Fibroblast of skin of scalp (primary cell): ENCODE data around the gene ZBTB16. TPM values are rescaled to one million over a fixed set of nuclear protein-coding genes. Genes with fewer than 3 reads are reported as not detected.

Source experiments
- DNase-seq: peaks from one replicate; pipeline ENCODE4 v3.0.0-alpha.2; 2013
- polyA plus RNA-seq, 2 experiments: library from polyadenylated mRNA; unstranded; fragments of 120-200 nt; gene quantifications; one replicate each; pipeline ENCODE4 v1.2.1, GENCODE V29; 2013; ENCODE audit not compliant: insufficient read length in 2 of 2

The ZBTB16 gene
- not detected for polyA plus RNA-seq (2013, experiment 1 of 2; ENCODE audit: insufficient read length)
- 0.22 TPM for polyA plus RNA-seq (2013, experiment 2 of 2; ENCODE audit: insufficient read length)

GRCh38 chr11:114059278-114059983, at the start of gene ZBTB16:
TSS of gene ZBTB16 (plus strand) at chr11:114059711. CDS start at chr11:114063301, 3,590 bp downstream.
- DNase-seq: no peak

GRCh38 chr11:114010931-114011330, 48.6 kb upstream of the ZBTB16 start:
- DNase-seq: no peak

- no peak for DNase-seq
Observed at GRCh38 chr11:114011443-114011842, 48.1 kb upstream of the ZBTB16 start.

- no peak for DNase-seq
Observed at GRCh38 chr11:114015117-114015516, 44.4 kb upstream of the ZBTB16 start.

- no peak for DNase-seq
Observed at GRCh38 chr11:114016986-114017385, 42.5 kb upstream of the ZBTB16 start.

- no peak for DNase-seq
Observed at GRCh38 chr11:114017723-114018122, 41.8 kb upstream of the ZBTB16 start.

- no peak for DNase-seq
Observed at GRCh38 chr11:114019046-114019445, 40.5 kb upstream of the ZBTB16 start.

- DNase-seq: no peak
Observed at GRCh38 chr11:114019574-114019973, 39.9 kb upstream of the ZBTB16 start.

GRCh38 chr11:114025329-114025907, 34.1 kb upstream of the ZBTB16 start:
- no peak for DNase-seq

GRCh38 chr11:114026355-114026754, 33.2 kb upstream of the ZBTB16 start:
- peak; percentile 7 for DNase-seq

GRCh38 chr11:114027391-114027790, 32.1 kb upstream of the ZBTB16 start:
- DNase-seq: no peak

- no peak for DNase-seq
Observed at GRCh38 chr11:114027926-114028325, 31.6 kb upstream of the ZBTB16 start.

GRCh38 chr11:114031246-114031966, 28.1 kb upstream of the ZBTB16 start:
- no peak for DNase-seq

GRCh38 chr11:114031967-114032320, 27.6 kb upstream of the ZBTB16 start:
- DNase-seq: no peak

- no peak for DNase-seq
Observed at GRCh38 chr11:114033066-114033465, 26.4 kb upstream of the ZBTB16 start.

- DNase-seq: no peak
Observed at GRCh38 chr11:114033572-114033971, 25.9 kb upstream of the ZBTB16 start.

- no peak for DNase-seq
Observed at GRCh38 chr11:114034956-114035355, 24.6 kb upstream of the ZBTB16 start.

GRCh38 chr11:114036147-114036811, 23.2 kb upstream of the ZBTB16 start:
- peak; percentile 55 for DNase-seq

GRCh38 chr11:114036958-114037357, 22.6 kb upstream of the ZBTB16 start:
- DNase-seq: no peak

- no peak for DNase-seq
Observed at GRCh38 chr11:114039551-114039950, 20.0 kb upstream of the ZBTB16 start.

- DNase-seq: no peak
Observed at GRCh38 chr11:114040706-114041211, 18.8 kb upstream of the ZBTB16 start.

GRCh38 chr11:114042234-114042633, 17.3 kb upstream of the ZBTB16 start:
- no peak for DNase-seq
